GM10248 (cell line): Measurements from ENCODE around the gene ARHGEF6.
A peak's percentile ranks its signal among the peaks of the same experiment; 100 is the strongest.

Source experiments
- CTCF ChIA-PET: fragments of 300-600 bp; sonication (Branson Sonifier 250); formaldehyde crosslinking; extraction: SDS; loops from one replicate; lab custom pipeline; 2021; ENCODE audit warnings: antibody characterized with exemption; lab: Yijun Ruan, JAX
- POLR2A ChIA-PET: fragments of 350-650 bp; sonication (Branson Sonifier 250); formaldehyde crosslinking; extraction: SDS; loops from one replicate; lab custom pipeline; 2020; ENCODE audit warnings: antibody characterized with exemption; lab: Yijun Ruan, JAX
- DNase-seq: peaks from one replicate; pipeline ENCODE4 v3.0.0; 2012; ENCODE audit errors: extremely low spot score
- CTCF ChIP-seq: IDR thresholded peaks from 2 replicates; pipeline ENCODE4 v1.5.1; 2012; ENCODE audit warnings: mild to moderate bottlenecking, low read depth; ENCODE audit errors: extremely low read depth, missing control alignments, control extremely low read depth

The ARHGEF6 gene

GRCh38 chrX:136731207-136731782, 49.4 kb downstream of the ARHGEF6 start:
- TF ChIP-seq CTCF = no peak
- POLR2A ChIA-PET = no interaction called here
- no peak for DNase-seq
- CTCF ChIA-PET = no interaction called here

GRCh38 chrX:136728393-136728792, 52.3 kb downstream of the ARHGEF6 start:
- POLR2A ChIA-PET = no interaction called here
- TF ChIP-seq CTCF = no peak
- no peak for DNase-seq
- CTCF ChIA-PET = interaction anchor here (1.0 to 2.2 kb wide), 3 partner anchors 15 to 31 kb away, joined by 3 to 5 read pairs (median 4); no protein-coding TSS in a partner anchor

- POLR2A ChIA-PET = no interaction called here
Measured at GRCh38 chrX:136725441-136726104, 55.2 kb downstream of the ARHGEF6 start.

GRCh38 chrX:136718091-136718490, 62.6 kb downstream of the ARHGEF6 start:
- DNase-seq = no peak
- no peak for TF ChIP-seq CTCF
- ChIA-PET CTCF (interaction anchor here (1.4 kb wide), 1 partner anchor 9 kb away, joined by 3 read pairs; no protein-coding TSS in a partner anchor), POLR2A (no interaction called here)

More at GRCh38 chrX:136725441-136726104, 55.2 kb downstream of the ARHGEF6 start:
- no peak for DNase-seq
- CTCF ChIA-PET = no interaction called here
- TF ChIP-seq CTCF = no peak

GRCh38 chrX:136714626-136715599, 65.8 kb downstream of the ARHGEF6 start:
- DNase-seq = peak; percentile 21
- ChIA-PET POLR2A (no interaction called here), CTCF (interaction anchor here (1.2 kb wide), 1 partner anchor 210 kb away, joined by 5 read pairs; no protein-coding TSS in a partner anchor)
- no peak for TF ChIP-seq CTCF
